Keratinocyte (primary cell): ENCODE data around the gene TMEM208.

Experiments
- EZH2 ChIP-seq: IDR thresholded peaks from one replicate; pipeline ENCODE4 v1.6.1; 2012; ENCODE audit warnings: inconsistent platforms, mild to moderate bottlenecking, low read length, moderate library complexity
- TF ChIP-seq, protein P1 (sequence below), 3 experiments: IDR thresholded peaks in 1 of 3; conservative IDR thresholded peaks in 1 of 3; optimal IDR thresholded peaks in 1 of 3; 2 replicates in 2 of 3; 3 replicates in 1 of 3; pipeline versions ENCODE3 to v1.5.1; 2011; ENCODE audit warnings: low read length in 3 of 3, mild to moderate bottlenecking in 3 of 3, moderate library complexity in 2 of 3, control low read depth in 1 of 3, inconsistent platforms in 1 of 3; ENCODE audit not compliant: insufficient read depth in 2 of 3; ENCODE audit errors: extremely low read depth in 1 of 3

DNA sequence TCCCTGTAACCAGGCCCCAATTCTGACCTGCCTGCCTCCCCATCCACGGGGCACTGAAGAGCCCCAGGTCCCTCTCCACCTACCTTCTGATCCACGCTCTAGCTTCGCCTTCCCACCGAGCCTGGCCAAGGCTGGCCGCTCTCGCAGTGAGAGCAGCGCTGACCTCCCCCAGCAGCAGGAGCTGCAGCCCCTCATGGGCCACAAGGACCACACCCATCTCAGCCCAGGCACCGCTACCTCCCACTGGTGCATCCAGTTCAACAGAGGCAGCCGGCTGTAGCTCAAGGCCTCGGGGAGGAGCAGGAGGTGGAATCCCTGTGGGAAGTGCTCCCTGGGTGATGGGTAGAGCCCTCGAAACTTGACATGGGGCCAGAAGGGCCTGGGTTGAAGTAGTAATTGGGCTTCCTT is 44.0 kb downstream of the TMEM208 start:
- TF ChIP-seq, protein P1, sequence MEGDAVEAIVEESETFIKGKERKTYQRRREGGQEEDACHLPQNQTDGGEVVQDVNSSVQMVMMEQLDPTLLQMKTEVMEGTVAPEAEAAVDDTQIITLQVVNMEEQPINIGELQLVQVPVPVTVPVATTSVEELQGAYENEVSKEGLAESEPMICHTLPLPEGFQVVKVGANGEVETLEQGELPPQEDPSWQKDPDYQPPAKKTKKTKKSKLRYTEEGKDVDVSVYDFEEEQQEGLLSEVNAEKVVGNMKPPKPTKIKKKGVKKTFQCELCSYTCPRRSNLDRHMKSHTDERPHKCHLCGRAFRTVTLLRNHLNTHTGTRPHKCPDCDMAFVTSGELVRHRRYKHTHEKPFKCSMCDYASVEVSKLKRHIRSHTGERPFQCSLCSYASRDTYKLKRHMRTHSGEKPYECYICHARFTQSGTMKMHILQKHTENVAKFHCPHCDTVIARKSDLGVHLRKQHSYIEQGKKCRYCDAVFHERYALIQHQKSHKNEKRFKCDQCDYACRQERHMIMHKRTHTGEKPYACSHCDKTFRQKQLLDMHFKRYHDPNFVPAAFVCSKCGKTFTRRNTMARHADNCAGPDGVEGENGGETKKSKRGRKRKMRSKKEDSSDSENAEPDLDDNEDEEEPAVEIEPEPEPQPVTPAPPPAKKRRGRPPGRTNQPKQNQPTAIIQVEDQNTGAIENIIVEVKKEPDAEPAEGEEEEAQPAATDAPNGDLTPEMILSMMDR (optimal IDR thresholded peaks at IDR 0.05 in 1 of 3, IDR thresholded peaks at IDR 0.05 in 1 of 3, conservative IDR thresholded peaks at IDR 0.05 in 1 of 3; ENCODE audit: extremely low read depth in 1 of 3, insufficient read depth in 2 of 3, low read length in 3 of 3): no peak
- TF ChIP-seq EZH2: no peak
